ENCODE data around the gene GPR143. TPM values are rescaled to one million over a fixed set of nuclear protein-coding genes. Genes with fewer than 3 reads are reported as not detected.

Gene GPR143
- total RNA-seq, 1 donor from 2014 or later = 2.2 TPM

Other genes starting within 250 kb of the GPR143 start
- 5.0 and 5.4 TPM in 2 replicates for gene SHROOM2, start 20.6 kb upstream of the GPR143 start, total RNA-seq
- under 0.01 and 0.20 TPM in 2 replicates for gene CLDN34, start 201.5 kb upstream of the GPR143 start, total RNA-seq